Erythroblast (primary cell): ENCODE results near the gene C10orf105.

Experiments
- GATA1 ChIP-seq: IDR thresholded peaks from 2 replicates; pipeline ENCODE4 v1.6.1; 2011; ENCODE audit warnings: low read depth, mild to moderate bottlenecking, control low read depth, low read length, moderate library complexity
- POLR2A ChIP-seq: IDR thresholded peaks from 2 replicates; pipeline ENCODE4 v1.6.1; 2011; ENCODE audit warnings: mild to moderate bottlenecking, low read length

DNA sequence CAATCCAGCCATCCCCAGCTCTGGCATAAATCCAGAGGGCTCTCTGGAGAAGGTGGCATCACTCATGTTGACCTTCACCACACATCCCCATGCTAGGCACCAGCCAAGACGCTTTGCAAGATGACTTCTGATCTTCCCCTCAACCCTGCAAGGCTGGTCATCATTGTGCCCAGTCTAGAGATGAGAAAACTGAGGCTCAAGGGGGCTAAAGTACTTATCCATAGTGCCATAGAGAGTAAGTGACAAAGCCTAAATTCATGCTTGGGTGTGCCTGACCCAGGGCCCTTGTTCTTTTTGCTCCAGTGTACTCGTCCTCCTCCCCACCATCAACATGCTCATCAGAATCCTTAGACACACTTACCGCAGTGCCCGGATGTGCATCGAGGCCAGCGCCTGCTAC is 1.7 kb upstream of the C10orf105 start:
- no peak for TF ChIP-seq POLR2A
- TF ChIP-seq GATA1 = no peak
